ENCODE measurements around the gene CDH3.

GRCh38 chr16:68689921-68690320, 44.8 kb downstream of the CDH3 start:
- no peak for TF ChIP-seq POLR2A (IDR thresholded peaks at IDR 0.05)
- no peak for TF ChIP-seq EP300 (IDR thresholded peaks at IDR 0.05)
